ENCODE results near the gene UBIAD1. TPM values are rescaled to one million over a fixed set of nuclear protein-coding genes. Genes with fewer than 3 reads are reported as not detected.

UBIAD1 gene
- total RNA-seq, 2 donors from 2014 or later, result 13.1 to 23.2 TPM

DNA sequence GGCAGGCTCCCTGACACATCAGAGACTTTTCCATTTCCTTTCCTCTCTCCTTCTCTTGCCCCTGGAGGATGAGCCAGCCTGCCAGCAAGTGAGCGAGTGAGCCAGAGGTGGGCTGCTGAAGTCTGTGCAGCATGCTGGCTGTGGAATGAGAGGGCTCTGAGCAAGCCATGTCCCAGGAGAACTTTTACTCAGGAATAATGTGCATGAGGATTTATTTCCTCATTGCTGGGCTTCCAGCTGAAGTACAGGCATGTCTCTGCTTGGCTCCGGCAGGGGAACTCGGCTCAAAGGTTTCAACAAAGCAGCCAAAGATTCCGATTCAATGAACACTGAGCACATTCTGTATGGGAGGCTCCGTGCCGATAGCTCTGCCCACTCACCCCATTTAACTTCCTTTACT is 43.7 kb downstream of the UBIAD1 start:
- TF ChIP-seq, protein P1, sequence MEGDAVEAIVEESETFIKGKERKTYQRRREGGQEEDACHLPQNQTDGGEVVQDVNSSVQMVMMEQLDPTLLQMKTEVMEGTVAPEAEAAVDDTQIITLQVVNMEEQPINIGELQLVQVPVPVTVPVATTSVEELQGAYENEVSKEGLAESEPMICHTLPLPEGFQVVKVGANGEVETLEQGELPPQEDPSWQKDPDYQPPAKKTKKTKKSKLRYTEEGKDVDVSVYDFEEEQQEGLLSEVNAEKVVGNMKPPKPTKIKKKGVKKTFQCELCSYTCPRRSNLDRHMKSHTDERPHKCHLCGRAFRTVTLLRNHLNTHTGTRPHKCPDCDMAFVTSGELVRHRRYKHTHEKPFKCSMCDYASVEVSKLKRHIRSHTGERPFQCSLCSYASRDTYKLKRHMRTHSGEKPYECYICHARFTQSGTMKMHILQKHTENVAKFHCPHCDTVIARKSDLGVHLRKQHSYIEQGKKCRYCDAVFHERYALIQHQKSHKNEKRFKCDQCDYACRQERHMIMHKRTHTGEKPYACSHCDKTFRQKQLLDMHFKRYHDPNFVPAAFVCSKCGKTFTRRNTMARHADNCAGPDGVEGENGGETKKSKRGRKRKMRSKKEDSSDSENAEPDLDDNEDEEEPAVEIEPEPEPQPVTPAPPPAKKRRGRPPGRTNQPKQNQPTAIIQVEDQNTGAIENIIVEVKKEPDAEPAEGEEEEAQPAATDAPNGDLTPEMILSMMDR (IDR thresholded peaks at IDR 0.05), result no peak
- no peak overlapping the region for H3K27ac ChIP-seq
- H3K4me3 ChIP-seq, result no peak overlapping the region
- H3K4me1 ChIP-seq (ENCODE audit: control insufficient read depth in 1 of 2, low read depth in 2 of 2), result no peaks in the 10 kb centered on the region
- no peaks in the 10 kb centered on the region for H3K27me3 ChIP-seq (replicated peaks; ENCODE audit: insufficient read depth)
- no peaks in the 10 kb centered on the region for H3K36me3 ChIP-seq
- H3K9me3 ChIP-seq, result no peaks in the 10 kb centered on the region
- no peak for ATAC-seq (ENCODE audit: insufficient number of reproducible peaks, low FRiP score, low read depth)
- DNase-seq (ENCODE audit: low spot score), result no peak

DNA sequence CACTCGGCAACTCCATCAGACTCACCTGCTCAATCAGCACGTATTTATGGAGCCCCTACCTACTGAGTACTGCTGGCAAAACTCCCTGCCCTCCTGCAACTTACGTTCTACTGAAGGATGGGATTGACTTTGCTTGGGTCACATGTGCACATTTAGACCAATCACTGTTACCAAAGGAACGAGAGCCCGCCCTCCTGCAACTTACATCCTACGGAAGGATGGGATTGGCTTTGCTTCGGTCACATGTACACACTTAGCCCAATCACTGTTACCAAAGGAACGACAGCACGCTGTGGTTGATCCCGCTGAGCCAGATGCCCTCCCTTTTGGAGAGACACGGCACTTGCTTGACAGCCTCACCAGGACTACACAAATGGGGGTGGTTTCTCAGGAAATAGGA is 46.0 kb downstream of the UBIAD1 start:
- Histone ChIP-seq H3K27ac (no peak overlapping the region), H3K4me3 (no peak overlapping the region), H3K36me3 (no peaks in the 10 kb centered on the region), H3K9me3 (no peaks in the 10 kb centered on the region), H3K27me3 (replicated peaks; ENCODE audit: insufficient read depth) (no peaks in the 10 kb centered on the region), H3K4me1 (ENCODE audit: control insufficient read depth in 1 of 2, low read depth in 2 of 2) (no peaks in the 10 kb centered on the region)
- TF ChIP-seq, protein P1 (IDR thresholded peaks at IDR 0.05), result no peak
- ATAC-seq (ENCODE audit: insufficient number of reproducible peaks, low FRiP score, low read depth) (no peak), DNase-seq (ENCODE audit: low spot score) (no peak)

DNA sequence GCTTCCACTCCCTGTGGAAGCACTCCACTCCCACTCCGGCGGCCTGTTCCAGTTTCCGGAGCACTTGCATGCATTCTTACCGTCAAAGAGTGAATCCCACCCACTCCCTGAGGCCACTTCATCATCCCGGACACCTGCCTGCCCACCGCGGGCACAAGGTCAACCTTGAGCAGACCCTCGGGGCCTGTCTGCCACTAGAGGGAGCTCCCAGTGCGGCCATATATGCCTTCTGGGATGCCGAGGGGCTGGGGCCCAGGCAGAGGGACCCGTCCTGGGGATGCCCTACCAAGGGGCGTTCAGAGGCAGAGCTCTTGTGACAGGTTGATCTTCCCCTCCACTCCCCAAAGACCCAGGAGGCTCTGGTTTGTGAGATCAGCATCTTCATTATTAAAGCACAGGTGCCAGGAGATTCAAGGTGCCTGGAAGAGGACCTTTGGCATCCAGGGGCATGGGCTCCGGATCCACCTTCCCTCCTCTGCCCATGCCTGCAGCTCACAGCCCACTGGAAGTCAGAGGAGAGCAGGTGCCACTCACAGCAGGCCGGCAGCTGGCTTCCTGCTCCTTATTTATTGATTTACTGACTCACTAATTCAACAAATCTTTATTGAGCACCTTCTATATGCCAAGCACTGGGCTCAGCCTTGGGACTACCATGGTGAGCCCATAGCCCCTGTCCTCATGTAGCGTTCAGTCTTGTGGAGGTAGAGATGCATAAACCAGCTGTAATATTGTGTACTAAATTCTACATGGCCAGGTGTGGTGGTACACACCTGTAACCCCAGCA is 47.3 kb downstream of the UBIAD1 start:
- TF ChIP-seq, protein P1 (IDR thresholded peaks at IDR 0.05), result no peak
- no peak for DNase-seq (ENCODE audit: low spot score)
- H3K4me1 ChIP-seq (ENCODE audit: control insufficient read depth in 1 of 2, low read depth in 2 of 2), result no peaks in the 10 kb centered on the region
- no peak for ATAC-seq (ENCODE audit: insufficient number of reproducible peaks, low FRiP score, low read depth)
- H3K4me3 ChIP-seq, result no peak overlapping the region
- no peaks in the 10 kb centered on the region for H3K27me3 ChIP-seq (replicated peaks; ENCODE audit: insufficient read depth)
- no peak overlapping the region for H3K27ac ChIP-seq
- H3K9me3 ChIP-seq, result no peaks in the 10 kb centered on the region
- H3K36me3 ChIP-seq, result no peaks in the 10 kb centered on the region

DNA sequence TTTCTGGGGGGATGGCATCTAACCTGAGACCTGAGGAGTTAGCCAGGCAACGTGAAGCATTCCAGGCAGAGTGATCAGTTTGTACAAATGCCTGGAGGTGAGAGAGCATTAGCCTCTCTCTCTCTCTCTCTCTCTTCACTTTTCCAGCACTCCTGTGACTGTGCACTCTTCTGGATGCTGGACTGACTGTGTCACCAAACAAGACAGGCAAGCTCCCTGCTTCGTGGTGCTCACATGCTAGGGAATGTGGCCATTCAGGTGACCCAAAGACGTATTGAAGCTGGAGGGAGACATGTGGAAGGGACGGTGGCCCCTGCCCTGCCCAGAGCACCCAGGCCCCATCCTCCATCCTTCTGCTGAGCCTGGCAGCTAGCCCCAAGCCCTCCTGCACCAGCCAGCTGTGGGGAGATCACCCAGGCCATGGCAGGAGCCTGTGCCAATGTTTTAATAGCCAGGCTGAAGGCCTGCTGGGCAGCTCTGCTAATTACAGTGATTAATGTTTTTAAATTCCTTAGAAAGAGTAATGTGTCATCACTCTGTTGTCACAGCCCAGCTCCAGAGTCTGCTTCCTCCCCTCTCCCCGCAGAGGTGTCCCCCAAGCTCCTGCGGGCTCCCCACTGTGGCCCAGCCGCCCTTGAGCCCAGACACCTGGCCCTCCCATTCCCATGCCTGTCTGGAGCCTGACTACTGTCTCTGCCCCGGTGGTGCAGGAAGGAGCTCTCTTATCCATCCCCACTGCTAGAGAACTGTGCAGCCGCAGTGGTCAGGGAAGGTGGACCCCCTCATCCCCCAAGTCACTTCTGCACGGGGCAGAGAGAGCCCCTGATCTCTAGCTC is 48.9 kb downstream of the UBIAD1 start:
- H3K9me3 ChIP-seq, result no peaks in the 10 kb centered on the region
- TF ChIP-seq, protein P1 (IDR thresholded peaks at IDR 0.05), result no peak
- H3K27ac ChIP-seq, result no peak overlapping the region
- no peaks in the 10 kb centered on the region for H3K27me3 ChIP-seq (replicated peaks; ENCODE audit: insufficient read depth)
- H3K4me1 ChIP-seq (ENCODE audit: control insufficient read depth in 1 of 2, low read depth in 2 of 2), result no peaks in the 10 kb centered on the region
- no peak overlapping the region for H3K4me3 ChIP-seq
- H3K36me3 ChIP-seq, result no peaks in the 10 kb centered on the region
- ATAC-seq (ENCODE audit: insufficient number of reproducible peaks, low FRiP score, low read depth) (no peak), DNase-seq (ENCODE audit: low spot score) (no peak)

DNA sequence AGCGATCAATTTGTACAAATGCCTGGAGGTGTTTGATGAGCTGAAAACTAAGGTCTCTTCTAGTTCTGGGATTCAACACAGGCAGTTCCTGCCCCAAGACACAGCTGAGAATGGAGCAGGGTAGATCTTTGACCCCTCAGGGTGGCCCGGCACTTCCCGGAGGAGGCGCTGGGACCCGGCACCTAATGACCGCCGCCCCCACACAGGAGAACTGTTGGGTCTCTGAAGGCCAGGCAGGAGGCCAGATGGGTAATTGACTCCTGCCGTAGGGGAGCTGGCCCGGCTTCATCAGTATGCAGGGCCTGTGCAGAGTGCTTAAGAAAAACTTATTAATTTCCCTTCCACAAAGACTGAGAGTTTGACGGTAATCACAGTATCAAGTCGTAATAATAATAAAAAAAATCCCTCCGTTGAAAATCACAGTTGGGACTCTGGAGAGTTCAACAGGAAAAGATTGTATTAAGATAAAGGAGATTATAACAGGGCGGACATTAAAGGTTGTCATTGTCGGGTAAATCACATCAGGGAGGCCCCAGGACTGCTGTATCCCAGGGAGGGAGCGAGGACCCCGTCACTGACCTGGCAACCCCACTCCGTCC is 51.7 kb downstream of the UBIAD1 start:
- DNase-seq (ENCODE audit: low spot score) (no peak), ATAC-seq (ENCODE audit: insufficient number of reproducible peaks, low FRiP score, low read depth) (no peak)
- Histone ChIP-seq H3K36me3 (no peaks in the 10 kb centered on the region), H3K27ac (no peak overlapping the region), H3K4me3 (no peak overlapping the region), H3K9me3 (no peaks in the 10 kb centered on the region), H3K4me1 (ENCODE audit: control insufficient read depth in 1 of 2, low read depth in 2 of 2) (no peaks in the 10 kb centered on the region), H3K27me3 (replicated peaks; ENCODE audit: insufficient read depth) (no peaks in the 10 kb centered on the region)
- TF ChIP-seq, protein P1 (IDR thresholded peaks at IDR 0.05), result no peak

Data from thoracic aorta (tissue), 2 donors.